ENCODE results near the gene PTPRK. TPM values are rescaled to one million over a fixed set of nuclear protein-coding genes. Genes with fewer than 3 reads are reported as not detected.

The PTPRK gene
- total RNA-seq, 2 experiments from 2014 or later: 1.8 to 2.2 TPM

- POLR2A ChIA-PET: no interaction called here
Measured at GRCh38 chr6:128271527-128271926, 248.9 kb downstream of the PTPRK start.

GRCh38 chr6:128271011-128271410 lies 249.4 kb downstream of the PTPRK start:
- H3K9me3 Mint-ChIP-seq: no peaks in the 10 kb centered on the region
- H3K4me1 Mint-ChIP-seq (ENCODE audit: low read depth): peaks cover 6% of the 10 kb centered on the region
- H3K27me3 Mint-ChIP-seq: no peaks in the 10 kb centered on the region
- POLR2A ChIA-PET: no interaction called here
- no peak overlapping the region for H3K27ac Mint-ChIP-seq
- CTCF ChIA-PET: no interaction called here
- intact Hi-C loops (cut with micrococcal nuclease): no loop called here
- no peak for DNase-seq
- no peak overlapping the region for H3K4me3 Mint-ChIP-seq
- H3K36me3 Mint-ChIP-seq: no peaks in the 10 kb centered on the region

More at GRCh38 chr6:128271527-128271926, 248.9 kb downstream of the PTPRK start:
- Mint-ChIP-seq H3K4me3 (no peak overlapping the region), H3K4me1 (ENCODE audit: low read depth) (peaks cover 6% of the 10 kb centered on the region), H3K27me3 (no peaks in the 10 kb centered on the region), H3K27ac (no peak overlapping the region), H3K36me3 (no peaks in the 10 kb centered on the region), H3K9me3 (no peaks in the 10 kb centered on the region)
- CTCF ChIA-PET: interaction anchor here (0.7 kb wide), 1 partner anchor 18 kb away, joined by 3 read pairs; no protein-coding TSS in a partner anchor
- intact Hi-C loops (cut with micrococcal nuclease): no loop called here
- DNase-seq: no peak

GRCh38 chr6:128266946-128267345 lies 253.5 kb downstream of the PTPRK start:
- intact Hi-C loops (cut with micrococcal nuclease): no loop called here
- Mint-ChIP-seq H3K36me3 (peaks cover 6% of the 10 kb centered on the region), H3K9me3 (peaks cover 14% of the 10 kb centered on the region), H3K27ac (no peak overlapping the region), H3K27me3 (no peaks in the 10 kb centered on the region), H3K4me1 (ENCODE audit: low read depth) (no peaks in the 10 kb centered on the region), H3K4me3 (no peak overlapping the region)
- no peak for DNase-seq
- POLR2A ChIA-PET: no interaction called here
- CTCF ChIA-PET: no interaction called here

GRCh38 chr6:128265706-128266105 lies 254.7 kb downstream of the PTPRK start:
- Mint-ChIP-seq H3K27ac (no peak overlapping the region), H3K36me3 (peaks cover 6% of the 10 kb centered on the region), H3K27me3 (no peaks in the 10 kb centered on the region), H3K9me3 (peaks cover 14% of the 10 kb centered on the region), H3K4me3 (no peak overlapping the region), H3K4me1 (ENCODE audit: low read depth) (peaks cover 3% of the 10 kb centered on the region)
- ChIA-PET POLR2A (no interaction called here), CTCF (interaction anchor here (1.1 kb wide), 1 partner anchor 21 kb away, joined by 3 read pairs; no protein-coding TSS in a partner anchor)
- DNase-seq: no peak
- intact Hi-C loops (cut with micrococcal nuclease): no loop called here

GRCh38 chr6:128259730-128260685 lies 260.4 kb downstream of the PTPRK start:
- Mint-ChIP-seq H3K36me3 (peaks cover 6% of the 10 kb centered on the region), H3K4me3 (peak overlapping the region; percentile 14), H3K27me3 (no peaks in the 10 kb centered on the region), H3K4me1 (ENCODE audit: low read depth) (peaks cover 22% of the 10 kb centered on the region), H3K27ac (no peak overlapping the region), H3K9me3 (peaks cover 14% of the 10 kb centered on the region)
- no peak for DNase-seq
- POLR2A ChIA-PET: no interaction called here
- CTCF ChIA-PET: no interaction called here
- intact Hi-C loops (cut with micrococcal nuclease): loop anchor here (5.0 to 10.0 kb wide), 3 partner anchors 288 to 405 kb away; partner anchors contain the start of gene THEMIS

- Mint-ChIP-seq H3K4me1 (ENCODE audit: low read depth) (peaks cover 22% of the 10 kb centered on the region), H3K4me3 (peak overlapping the region; percentile 14), H3K27ac (no peak overlapping the region), H3K9me3 (peaks cover 9% of the 10 kb centered on the region), H3K27me3 (no peaks in the 10 kb centered on the region), H3K36me3 (peaks cover 6% of the 10 kb centered on the region)
- DNase-seq: no peak
- intact Hi-C loops (cut with micrococcal nuclease): loop anchor here (5.0 to 10.0 kb wide), 3 partner anchors 287 to 404 kb away; partner anchors contain the start of gene THEMIS
- CTCF ChIA-PET: interaction anchor here (0.6 kb wide), 1 partner anchor 69 kb away, joined by 3 read pairs; no protein-coding TSS in a partner anchor
- POLR2A ChIA-PET: no interaction called here
Measured at GRCh38 chr6:128259029-128259724, 261.2 kb downstream of the PTPRK start.

GRCh38 chr6:128256095-128256494 lies 264.3 kb downstream of the PTPRK start:
- DNase-seq: no peak
- H3K27me3 Mint-ChIP-seq: no peaks in the 10 kb centered on the region
- H3K36me3 Mint-ChIP-seq: no peaks in the 10 kb centered on the region
- no peaks in the 10 kb centered on the region for H3K9me3 Mint-ChIP-seq
- CTCF ChIA-PET: interaction anchor here (0.5 kb wide), 1 partner anchor 281 kb away, joined by 5 read pairs; no protein-coding TSS in a partner anchor
- H3K27ac Mint-ChIP-seq: no peak overlapping the region
- POLR2A ChIA-PET: no interaction called here
- H3K4me3 Mint-ChIP-seq: no peak overlapping the region
- intact Hi-C loops (cut with micrococcal nuclease): loop anchor here (5.0 to 10.0 kb wide), 3 partner anchors 284 to 401 kb away; partner anchors contain the start of gene THEMIS
- peaks cover 39% of the 10 kb centered on the region for H3K4me1 Mint-ChIP-seq (ENCODE audit: low read depth)

- Mint-ChIP-seq H3K36me3 (no peaks in the 10 kb centered on the region), H3K9me3 (no peaks in the 10 kb centered on the region), H3K4me3 (no peak overlapping the region), H3K27ac (no peak overlapping the region), H3K4me1 (ENCODE audit: low read depth) (peaks cover 17% of the 10 kb centered on the region), H3K27me3 (no peaks in the 10 kb centered on the region)
- CTCF ChIA-PET: no interaction called here
- POLR2A ChIA-PET: no interaction called here
- DNase-seq: peak; percentile 12
- intact Hi-C loops (cut with micrococcal nuclease): loop anchor here (10.0 kb wide), 2 partner anchors 348 to 398 kb away; partner anchors contain the start of gene THEMIS
Measured at GRCh38 chr6:128252341-128253176, 267.8 kb downstream of the PTPRK start.

- no peak overlapping the region for H3K4me3 Mint-ChIP-seq
- no peak for DNase-seq
- no peak overlapping the region for H3K27ac Mint-ChIP-seq
- intact Hi-C loops (cut with micrococcal nuclease): loop anchor here (10.0 kb wide), 2 partner anchors 347 to 397 kb away; partner anchors contain the start of gene THEMIS
- POLR2A ChIA-PET: no interaction called here
- H3K36me3 Mint-ChIP-seq: no peaks in the 10 kb centered on the region
- CTCF ChIA-PET: no interaction called here
- no peaks in the 10 kb centered on the region for H3K27me3 Mint-ChIP-seq
- H3K9me3 Mint-ChIP-seq: no peaks in the 10 kb centered on the region
- peaks cover 17% of the 10 kb centered on the region for H3K4me1 Mint-ChIP-seq (ENCODE audit: low read depth)
Measured at GRCh38 chr6:128251445-128252340, 268.7 kb downstream of the PTPRK start.

GRCh38 chr6:128250370-128251070 lies 269.9 kb downstream of the PTPRK start:
- H3K4me3 Mint-ChIP-seq: no peak overlapping the region
- H3K9me3 Mint-ChIP-seq: no peaks in the 10 kb centered on the region
- ChIA-PET POLR2A (no interaction called here), CTCF (no interaction called here)
- H3K36me3 Mint-ChIP-seq: no peaks in the 10 kb centered on the region
- H3K27ac Mint-ChIP-seq: no peak overlapping the region
- H3K4me1 Mint-ChIP-seq (ENCODE audit: low read depth): peaks cover 17% of the 10 kb centered on the region
- H3K27me3 Mint-ChIP-seq: no peaks in the 10 kb centered on the region
- intact Hi-C loops (cut with micrococcal nuclease): loop anchor here (10.0 kb wide), 2 partner anchors 346 to 396 kb away; partner anchors contain the start of gene THEMIS
- DNase-seq: no peak

All from activated CD4-positive, alpha-beta memory T cell treated with anti-CD3 and anti-CD28 coated beads for 36 hours (primary cell).